ENCODE measurements around the gene SNRPN.
"Not testable (repeated sequence)": the region's sequence is repeated elsewhere in the genome, so short reads cannot be mapped to it uniquely, and the experiment has no call there.

SNRPN gene

DNA sequence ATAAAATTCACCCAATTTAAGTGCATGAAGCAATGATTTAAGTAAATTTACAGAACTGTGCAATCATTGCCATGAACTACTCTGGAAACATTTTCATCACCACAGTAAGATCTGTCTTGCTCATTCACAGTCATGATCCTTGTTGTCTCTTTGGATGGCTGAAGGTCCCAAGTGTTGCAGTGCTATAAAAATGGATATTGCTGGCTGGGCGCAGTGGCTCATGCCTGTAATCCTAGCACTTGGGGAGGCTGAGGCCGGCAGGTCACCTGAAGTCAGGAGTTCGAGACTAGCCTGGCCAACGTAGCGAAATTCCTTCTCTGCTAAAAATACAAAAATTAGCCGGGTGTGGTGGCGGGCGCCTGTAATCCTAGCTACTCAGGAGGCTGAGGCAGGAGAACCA lies 17.0 kb downstream of the SNRPN start:
- DNase-seq, result no peak

DNA sequence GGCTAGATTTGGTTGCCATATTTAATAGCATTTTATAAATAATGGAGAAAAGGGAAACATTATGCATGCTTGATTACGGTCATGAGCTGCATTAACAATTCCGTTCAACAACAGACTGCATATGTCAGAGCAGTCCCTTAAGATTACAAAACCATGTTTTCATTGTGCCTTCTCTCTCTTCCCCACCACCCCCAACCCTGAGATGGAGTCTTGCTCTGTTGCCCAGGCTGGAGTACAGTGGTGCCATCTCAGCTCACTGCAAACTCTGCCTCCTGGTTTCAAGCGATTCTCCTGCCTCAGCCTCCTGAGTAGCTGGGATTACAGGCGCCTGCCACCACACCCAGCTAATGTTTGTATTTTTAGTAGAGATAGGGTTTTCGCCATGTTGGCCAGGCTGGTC lies 17.9 kb downstream of the SNRPN start:
- DNase-seq, result not testable (repeated sequence)

DNA sequence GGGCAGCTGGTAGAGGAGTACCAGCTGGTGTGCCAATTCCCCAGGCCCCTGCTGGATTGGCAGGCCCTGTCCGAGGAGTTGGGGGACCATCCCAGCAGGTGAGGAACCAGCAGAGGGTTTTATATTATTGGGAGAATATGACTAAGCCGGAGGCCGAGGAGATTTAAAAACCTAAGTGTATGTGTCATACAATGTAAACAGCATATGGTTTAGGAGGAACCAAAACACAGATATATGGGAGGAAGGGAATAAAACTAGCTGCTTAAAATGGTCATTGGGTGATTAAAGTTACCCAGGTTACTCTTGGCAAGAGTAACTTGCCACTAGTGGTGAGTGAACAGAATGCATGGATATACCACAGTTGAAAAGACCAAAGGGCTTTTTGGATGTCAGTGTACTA lies 22.1 kb downstream of the SNRPN start:
- no peak for DNase-seq

DNA sequence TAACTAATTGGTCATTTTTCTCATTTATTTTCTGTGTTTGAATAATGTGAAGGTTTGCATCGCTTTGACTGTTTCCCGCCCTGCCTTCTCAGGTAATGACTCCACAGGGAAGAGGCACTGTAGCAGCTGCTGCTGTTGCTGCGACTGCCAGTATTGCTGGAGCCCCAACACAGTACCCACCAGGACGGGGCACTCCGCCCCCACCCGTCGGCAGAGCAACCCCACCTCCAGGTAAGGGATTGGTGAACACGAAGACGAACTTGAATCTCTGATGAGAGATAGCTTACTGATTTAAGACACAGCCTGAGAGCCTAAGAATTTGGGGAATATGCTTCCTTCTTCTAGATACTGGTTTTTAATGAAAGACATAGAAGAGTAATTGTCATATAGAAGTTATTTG lies 22.9 kb downstream of the SNRPN start:
- DNase-seq, result no peak

DNA sequence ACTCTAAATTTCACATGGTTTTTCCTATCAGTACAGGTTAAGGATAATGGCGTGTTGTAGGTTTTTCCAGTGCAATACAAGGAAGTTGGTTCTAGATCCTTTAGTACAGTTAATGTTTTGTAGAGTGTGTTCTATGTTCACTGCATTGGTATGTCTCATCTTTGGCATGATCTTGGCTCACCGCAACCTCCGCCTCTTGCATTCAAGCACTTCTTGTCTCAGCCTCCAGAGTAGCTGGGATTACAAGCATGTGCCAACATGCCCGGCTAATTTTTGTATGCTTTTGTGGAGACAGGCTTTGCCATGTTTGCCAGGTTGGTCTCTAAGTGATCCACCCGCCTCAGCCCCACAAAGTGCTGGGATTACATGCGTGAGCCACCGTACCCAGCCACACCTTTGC lies 30.4 kb downstream of the SNRPN start:
- no peak for DNase-seq

DNA sequence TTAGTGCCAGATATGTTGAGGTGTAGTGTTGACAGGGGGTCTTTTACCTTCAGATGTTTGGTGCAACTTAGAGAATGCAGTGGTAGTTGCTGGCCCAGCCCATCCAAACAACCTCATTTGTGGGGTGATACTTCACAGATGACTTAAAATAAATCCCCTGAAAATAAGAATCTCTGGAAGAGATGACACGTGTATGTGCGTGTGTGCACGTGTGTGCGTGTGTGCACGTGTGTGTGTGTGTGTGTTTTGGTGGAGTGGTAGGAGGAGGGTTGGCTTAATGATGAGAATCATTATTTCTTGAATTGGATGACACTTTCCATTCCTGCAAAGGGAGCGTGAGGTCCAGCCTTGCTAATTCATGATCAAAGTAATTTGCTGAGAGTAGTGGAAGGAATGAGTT lies 31.9 kb downstream of the SNRPN start:
- DNase-seq, result no peak

DNA sequence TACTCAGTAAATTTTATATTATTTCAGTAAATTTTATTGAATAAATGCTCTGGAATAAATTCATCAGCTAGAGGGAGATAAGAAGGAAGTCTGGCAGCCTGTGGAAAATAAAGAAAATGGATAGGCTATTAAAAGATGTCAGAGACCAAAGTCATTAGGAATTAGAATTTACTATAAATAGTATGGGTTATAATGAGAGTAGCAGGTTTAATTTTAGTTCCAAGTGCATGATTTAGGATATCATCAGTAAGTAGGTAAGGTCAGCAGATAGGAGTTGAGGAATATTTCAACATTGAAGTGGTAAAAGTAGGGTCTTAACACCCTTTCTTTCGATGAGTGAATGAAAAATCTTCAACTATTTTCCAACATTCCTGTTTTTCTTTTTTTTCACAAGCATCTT lies 64.6 kb downstream of the SNRPN start:
- no peak for DNase-seq

DNA sequence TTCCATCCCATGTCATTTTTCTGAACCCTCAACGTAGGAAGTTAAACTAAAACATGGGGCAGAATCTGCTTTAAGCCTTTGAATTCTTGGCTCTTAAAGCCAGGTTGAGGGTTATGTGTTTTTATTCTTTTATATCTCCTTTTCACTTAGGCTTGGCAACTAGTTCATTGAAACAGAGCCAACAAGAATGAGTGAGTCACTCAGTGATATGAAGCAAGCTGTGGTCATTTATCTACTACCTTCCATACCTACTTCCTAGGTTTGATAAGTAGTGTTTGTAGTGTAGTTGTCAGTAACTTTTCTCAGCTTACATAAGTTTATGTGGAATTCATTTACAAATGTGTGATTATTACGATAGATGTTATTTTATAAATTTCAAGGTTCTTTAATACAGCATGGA lies 67.4 kb downstream of the SNRPN start:
- no peak for DNase-seq
